SK-N-MC (cell line): Measurements from ENCODE around the gene ADISSP.

ENCODE experiments used
- EZH2 ChIP-seq: fragments of 200-600 bp; sonication (generic); IDR thresholded peaks from one replicate; pipeline ENCODE4 v1.6.1; 2017; ENCODE audit warnings: antibody characterized with exemption
- POLR2AphosphoS5 ChIP-seq: IDR thresholded peaks from 2 replicates; pipeline ENCODE4 v1.6.1; 2012; ENCODE audit warnings: mild to moderate bottlenecking, low read depth, low read length, borderline replicate concordance

- no peak for TF ChIP-seq POLR2AphosphoS5
- TF ChIP-seq EZH2 = no peak
Observed at GRCh38 chr20:3814928-3815495, 47.5 kb upstream of the ADISSP start.
